Stimulated activated CD8-positive, alpha-beta memory T cell treated with anti-CD3 and anti-CD28 coated beads, Interleukin-15, amount 100 ng/mL, for 4 hours (primary cell): ENCODE measurements around the gene KIAA1586.
"Not testable (repeated sequence)": the region's sequence is repeated elsewhere in the genome, so short reads cannot be mapped to it uniquely, and the experiment has no call there.

ENCODE experiments used
- DNase-seq, 2 donors: peaks; one replicate each; pipeline ENCODE4 v3.0.0-alpha.2; 2020; ENCODE audit warnings: low read depth in 2 of 2

KIAA1586 gene, protein sequence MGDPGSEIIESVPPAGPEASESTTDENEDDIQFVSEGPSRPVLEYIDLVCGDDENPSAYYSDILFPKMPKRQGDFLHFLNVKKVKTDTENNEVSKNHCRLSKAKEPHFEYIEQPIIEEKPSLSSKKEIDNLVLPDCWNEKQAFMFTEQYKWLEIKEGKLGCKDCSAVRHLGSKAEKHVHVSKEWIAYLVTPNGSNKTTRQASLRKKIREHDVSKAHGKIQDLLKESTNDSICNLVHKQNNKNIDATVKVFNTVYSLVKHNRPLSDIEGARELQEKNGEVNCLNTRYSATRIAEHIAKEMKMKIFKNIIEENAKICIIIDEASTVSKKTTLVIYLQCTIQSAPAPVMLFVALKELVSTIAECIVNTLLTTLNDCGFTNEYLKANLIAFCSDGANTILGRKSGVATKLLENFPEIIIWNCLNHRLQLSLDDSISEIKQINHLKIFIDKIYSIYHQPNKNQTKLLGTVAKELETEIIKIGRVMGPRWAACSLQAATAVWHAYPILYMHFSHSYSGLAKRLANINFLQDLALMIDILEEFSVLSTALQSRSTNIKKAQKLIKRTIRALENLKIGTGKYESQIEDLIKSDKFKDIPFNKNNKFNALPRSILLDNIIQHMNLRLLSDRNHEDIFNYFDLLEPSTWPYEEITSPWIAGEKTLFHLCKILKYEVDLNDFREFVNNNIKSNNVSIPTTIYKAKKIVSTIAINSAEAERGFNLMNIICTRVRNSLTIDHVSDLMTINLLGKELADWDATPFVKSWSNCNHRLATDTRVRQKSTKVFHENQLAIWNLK

GRCh38 chr6:57046332-57047256 is at the start of gene KIAA1586:
Gene KIAA1586, plus strand, starts transcription at chr6:57046693. Its CDS starts 63 bp downstream, at chr6:57046756.
- peak; percentile 54 to 63 for DNase-seq

GRCh38 chr6:56999049-56999448 is 47.4 kb upstream of the KIAA1586 start:
- DNase-seq, result no peak

DNA sequence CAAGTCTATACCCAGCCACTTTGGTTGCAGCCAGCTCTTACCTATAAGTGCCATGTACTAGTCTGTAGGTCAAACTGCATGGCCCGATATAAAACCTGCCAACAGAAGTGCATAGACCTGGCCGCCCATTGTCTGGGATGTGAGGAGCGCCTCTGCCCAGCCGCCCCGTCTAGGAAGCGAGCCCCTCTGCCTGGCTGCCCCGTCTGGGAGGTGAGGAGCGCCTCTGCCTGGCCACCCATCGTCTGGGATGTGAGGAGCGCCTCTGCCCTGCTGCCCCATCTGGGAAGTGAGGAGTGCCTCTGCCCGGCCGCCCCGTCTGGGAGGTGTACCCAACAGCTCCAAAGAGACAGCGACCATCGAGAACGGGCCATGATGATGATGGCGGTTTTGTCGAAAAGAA is 46.7 kb upstream of the KIAA1586 start:
- not testable (repeated sequence) for DNase-seq

DNA sequence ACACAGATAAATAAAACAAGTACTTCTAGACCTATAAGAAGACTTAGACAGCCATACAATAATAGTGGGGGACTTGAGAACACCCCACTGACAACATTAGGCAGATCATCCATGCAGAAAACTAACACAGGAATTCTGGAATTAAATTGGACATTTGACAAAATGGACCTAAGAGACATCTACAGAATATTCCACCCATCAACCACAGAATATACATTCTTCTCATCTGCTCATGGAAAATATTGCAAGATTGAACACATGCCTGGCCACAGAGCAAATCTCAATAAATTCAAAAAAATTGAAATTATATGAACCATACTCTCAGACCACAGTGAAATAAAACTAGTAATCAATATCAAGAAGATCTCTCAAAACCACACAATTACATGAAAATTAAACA is 44.3 kb upstream of the KIAA1586 start:
- DNase-seq, result no peak

GRCh38 chr6:57004292-57004691 is 42.2 kb upstream of the KIAA1586 start:
- no peak for DNase-seq

DNA sequence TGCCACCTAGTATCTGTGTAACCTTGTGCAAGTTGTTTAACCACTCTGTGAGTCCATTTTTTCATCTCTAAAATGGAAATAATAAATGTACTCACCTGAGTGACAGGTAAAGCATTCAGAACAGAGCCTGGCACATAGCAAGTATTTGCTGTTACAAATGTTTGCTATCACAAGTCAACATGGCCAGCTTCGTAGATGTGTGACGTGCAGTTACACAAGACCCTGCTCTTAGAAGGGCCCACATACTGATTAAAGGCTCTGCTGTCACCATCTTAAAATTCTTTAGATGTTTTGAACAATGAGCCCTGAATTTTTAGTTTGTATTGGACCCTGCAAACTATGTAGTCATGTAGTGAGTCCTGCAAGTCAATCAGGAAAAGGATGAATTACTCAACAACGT is 40.4 kb upstream of the KIAA1586 start:
- no peak for DNase-seq

GRCh38 chr6:57008069-57008468 is 38.4 kb upstream of the KIAA1586 start:
- not testable (repeated sequence) for DNase-seq

- no peak for DNase-seq
These were observed 33.0 kb upstream of the KIAA1586 start for GRCh38 chr6:57013521-57013926.

DNA sequence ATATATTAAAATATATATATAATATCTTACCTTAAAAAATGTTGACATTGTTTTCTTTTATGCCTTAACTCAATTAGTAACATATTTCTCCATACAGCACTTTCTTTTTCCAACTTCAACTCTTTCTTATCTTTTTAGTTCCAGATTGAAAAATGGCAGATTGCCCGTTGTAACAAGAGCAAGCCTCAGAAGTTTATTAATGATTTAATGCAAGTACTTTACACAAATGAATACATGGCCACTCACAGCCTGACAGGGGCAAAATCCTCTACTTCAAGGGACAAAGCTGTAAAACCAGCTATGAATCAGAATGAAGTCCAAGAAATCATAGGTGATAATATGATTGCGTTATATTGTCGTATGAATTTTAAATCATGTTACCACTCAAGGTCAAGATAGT is 29.4 kb upstream of the KIAA1586 start:
- DNase-seq, result no peak

- no peak for DNase-seq
These were observed 28.7 kb upstream of the KIAA1586 start for GRCh38 chr6:57017841-57018240.

DNA sequence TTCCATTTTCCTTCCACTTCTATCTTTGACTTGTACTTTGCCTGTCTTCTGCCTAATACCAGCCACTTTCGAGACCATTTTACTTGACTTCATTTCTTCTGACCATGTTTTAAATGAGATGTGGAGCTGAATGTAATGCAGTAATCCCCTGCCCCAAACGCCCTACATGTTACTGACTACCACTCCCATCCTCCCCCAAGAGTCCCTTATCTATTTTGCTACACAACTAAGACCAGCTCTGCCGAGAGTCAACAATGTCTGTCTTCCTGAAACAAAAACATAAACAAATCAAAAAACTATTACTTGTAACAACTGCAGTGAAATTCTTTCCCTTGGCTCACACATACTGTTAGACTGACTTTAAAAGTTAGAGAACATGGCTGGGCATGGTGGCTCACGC is 27.1 kb upstream of the KIAA1586 start:
- DNase-seq, result no peak

DNA sequence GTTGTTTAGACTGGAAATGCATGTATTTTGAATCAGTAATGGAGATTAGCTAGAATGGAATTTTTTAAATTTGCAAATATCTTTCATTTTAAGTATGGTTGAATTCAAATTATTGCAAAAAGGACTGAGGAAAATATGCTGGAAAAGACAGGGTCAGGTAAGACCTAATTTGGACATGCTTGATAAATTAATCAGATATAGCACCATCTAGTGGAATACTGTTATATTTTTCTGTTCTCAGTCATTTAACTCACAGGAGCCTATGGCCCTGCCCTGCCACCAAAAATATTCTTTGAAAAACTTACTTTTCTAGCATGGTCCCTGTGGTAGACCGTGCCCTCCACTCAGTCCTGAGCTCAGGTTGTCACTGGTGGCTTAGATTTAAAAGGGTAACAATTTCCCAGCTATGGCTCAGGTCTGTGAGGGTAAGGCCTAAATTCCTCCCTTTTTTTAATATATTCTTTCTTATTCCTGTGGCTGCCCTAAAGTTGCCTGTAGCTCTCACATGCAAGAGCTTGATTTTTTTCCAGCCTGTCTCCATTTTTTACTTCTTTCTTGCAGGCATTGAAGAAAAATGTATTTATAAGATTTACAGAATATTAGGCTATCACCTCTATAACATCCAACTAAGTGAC is 25.3 kb upstream of the KIAA1586 start:
- no peak for DNase-seq

- DNase-seq, result no peak
These were observed 22.2 kb upstream of the KIAA1586 start for GRCh38 chr6:57024321-57024720.

GRCh38 chr6:57024775-57025174 is 21.7 kb upstream of the KIAA1586 start:
- DNase-seq, result no peak

GRCh38 chr6:57026001-57026400 is 20.5 kb upstream of the KIAA1586 start:
- no peak for DNase-seq

DNA sequence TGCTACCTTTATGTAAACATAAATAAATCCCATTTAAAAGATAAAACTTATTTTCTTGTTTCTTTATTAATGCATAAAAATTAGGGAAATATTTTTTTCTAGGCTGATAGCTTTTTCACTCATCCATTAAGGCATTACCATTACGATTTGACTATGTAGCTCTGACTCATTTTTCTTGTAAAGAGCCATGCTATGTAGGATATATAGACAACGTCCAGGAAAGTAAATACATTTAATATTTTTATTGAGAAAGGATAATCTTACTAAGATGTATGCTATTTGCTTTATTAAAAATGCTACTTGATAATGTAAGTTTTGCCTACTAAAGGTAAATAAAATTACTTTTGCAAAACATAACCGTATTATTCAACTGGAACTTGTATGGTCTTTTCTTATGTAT is 19.2 kb upstream of the KIAA1586 start:
- no peak for DNase-seq

- no peak for DNase-seq
These were observed 17.3 kb upstream of the KIAA1586 start for GRCh38 chr6:57029213-57029612.

DNA sequence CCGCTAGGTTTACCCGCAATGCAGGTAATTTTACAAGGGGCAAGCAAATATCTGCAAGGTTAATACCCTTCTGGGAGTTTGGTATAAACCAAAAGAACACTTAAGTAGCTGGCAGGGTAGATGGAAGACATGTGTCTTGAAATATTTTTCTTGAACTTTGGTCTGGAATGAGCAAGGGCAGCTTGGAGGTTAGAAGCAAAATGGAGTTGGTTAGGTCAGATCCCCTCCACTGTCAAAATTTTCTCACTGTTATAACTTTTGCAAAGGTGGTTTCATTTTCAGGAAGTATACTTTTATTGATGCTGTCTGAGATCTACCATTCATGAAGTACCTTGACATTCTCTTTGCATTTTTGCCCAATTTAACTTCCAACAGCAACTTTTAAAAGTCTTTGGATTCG is 13.3 kb upstream of the KIAA1586 start:
- no peak for DNase-seq

GRCh38 chr6:57035549-57035948 is 10.9 kb upstream of the KIAA1586 start:
- DNase-seq, result no peak

- no peak for DNase-seq
These were observed 7.6 kb upstream of the KIAA1586 start for GRCh38 chr6:57038906-57039305.

- no peak for DNase-seq
These were observed 6.5 kb upstream of the KIAA1586 start for GRCh38 chr6:57040011-57040410.
